ENCODE data around the gene BASP1. TPM values are rescaled to one million over a fixed set of nuclear protein-coding genes. Genes with fewer than 3 reads are reported as not detected.

The BASP1 gene
- total RNA-seq, 1 experiment from 2014 or later: 0.34 TPM

GRCh38 chr5:17196024-17196423 lies 21.4 kb upstream of the BASP1 start:
- no peak overlapping the region for H3K4me2 ChIP-seq (ENCODE audit: low read length)
- POLR2A ChIA-PET: no interaction called here

GRCh38 chr5:17196697-17197096 lies 20.7 kb upstream of the BASP1 start:
- Histone ChIP-seq H3K4me3 (replicated peaks in 1 of 2; ENCODE audit: low read depth in 1 of 2, low read length in 2 of 2) (no peak overlapping the region), H3K4me2 (ENCODE audit: low read length) (no peak overlapping the region), H3K36me3 (ENCODE audit: control insufficient read depth in 1 of 2, insufficient read depth in 2 of 2, low read length in 2 of 2) (no peaks in the 10 kb centered on the region), H3K4me1 (ENCODE audit: control insufficient read depth in 1 of 2, insufficient read depth in 2 of 2, low read length in 2 of 2) (no peaks in the 10 kb centered on the region), H2AFZ (ENCODE audit: low read depth, low read length, poor library complexity, severe bottlenecking) (no peak overlapping the region), H3K9me3 (ENCODE audit: control insufficient read depth in 1 of 2, insufficient read depth in 1 of 2, low read depth in 1 of 2, low read length in 2 of 2) (peaks cover 6 to 13% of the 10 kb centered on the region in 2 experiments; a peak in 2 of 4 replicates), H3K79me2 (ENCODE audit: insufficient read depth, low read length) (no peaks in the 10 kb centered on the region), H3K27ac (ENCODE audit: low read depth, low read length) (no peak overlapping the region), H3K9me2 (ENCODE audit: insufficient read depth) (no peaks in the 10 kb centered on the region), H3K27me3 (ENCODE audit: insufficient read depth, low read length) (no peaks in the 10 kb centered on the region), H3K9ac (ENCODE audit: low read length) (no peak overlapping the region), H4K20me1 (ENCODE audit: insufficient read depth) (no peaks in the 10 kb centered on the region)
- ATAC-seq (no peak), DNase-seq (ENCODE audit: low read depth, low spot score) (no peak)
- CTCF ChIA-PET: no interaction called here
- RAD21 ChIA-PET (ENCODE audit: low non-redundant PET in 1 of 2, low total read pairs in 2 of 2, uncharacterized antibody in 2 of 2, unreplicated experiment in 2 of 2): no interaction called here
- intact Hi-C loops (cut with micrococcal nuclease): no loop called here
- TF ChIP-seq YY1 (IDR thresholded peaks at IDR 0.05; ENCODE audit: extremely low read depth, insufficient replicate concordance, low read depth, low read length) (no peak), EZH2phosphoT487 (IDR thresholded peaks at IDR 0.05; ENCODE audit: borderline replicate concordance) (no peak), POLR2AphosphoS5 (IDR thresholded peaks at IDR 0.05; ENCODE audit: low read depth, low read length) (no peak), FOSL1 (IDR thresholded peaks at IDR 0.05; ENCODE audit: low read depth) (no peak), CBX3 (IDR thresholded peaks at IDR 0.05; ENCODE audit: low read depth) (no peak), CEBPB (IDR thresholded peaks at IDR 0.05; ENCODE audit: low read depth) (no peak), JUND (IDR thresholded peaks at IDR 0.05) (no peak), RAD21 (IDR thresholded peaks at IDR 0.05; ENCODE audit: low read depth) (no peak), SP1 (IDR thresholded peaks at IDR 0.05; ENCODE audit: low read depth) (no peak), ZFX (IDR thresholded peaks at IDR 0.05) (no peak), TCF7L2 (IDR thresholded peaks at IDR 0.05; ENCODE audit: borderline replicate concordance, extremely low read depth, insufficient read depth, insufficient read length) (no peak), SRF (IDR thresholded peaks at IDR 0.05; ENCODE audit: low read depth) (no peak), POLR2A (IDR thresholded peaks at IDR 0.05; ENCODE audit: borderline replicate concordance, extremely low read depth, insufficient read depth, insufficient read length) (no peak), ZNF274 (IDR thresholded peaks at IDR 0.05; ENCODE audit: low read depth, low read length) (no peak), ELF1 (IDR thresholded peaks at IDR 0.05; ENCODE audit: borderline replicate concordance, low read depth) (no peak), REST (IDR thresholded peaks at IDR 0.05; ENCODE audit: low read depth) (no peak), SIN3A (IDR thresholded peaks at IDR 0.05; ENCODE audit: low read depth) (no peak), EGR1 (IDR thresholded peaks at IDR 0.05; ENCODE audit: low read depth) (no peak)
- TF ChIP-seq, protein P1, sequence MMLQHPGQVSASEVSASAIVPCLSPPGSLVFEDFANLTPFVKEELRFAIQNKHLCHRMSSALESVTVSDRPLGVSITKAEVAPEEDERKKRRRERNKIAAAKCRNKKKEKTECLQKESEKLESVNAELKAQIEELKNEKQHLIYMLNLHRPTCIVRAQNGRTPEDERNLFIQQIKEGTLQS (IDR thresholded peaks at IDR 0.05): no peak
- TF ChIP-seq, protein P2, sequence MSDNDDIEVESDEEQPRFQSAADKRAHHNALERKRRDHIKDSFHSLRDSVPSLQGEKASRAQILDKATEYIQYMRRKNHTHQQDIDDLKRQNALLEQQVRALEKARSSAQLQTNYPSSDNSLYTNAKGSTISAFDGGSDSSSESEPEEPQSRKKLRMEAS (IDR thresholded peaks at IDR 0.05): no peak
- BruUV-seq (replicated peaks): no TSS peak
- POLR2A ChIA-PET: no interaction called here

More at GRCh38 chr5:17196024-17196423, 21.4 kb upstream of the BASP1 start:
- no peaks in the 10 kb centered on the region for H3K79me2 ChIP-seq (ENCODE audit: insufficient read depth, low read length)
- no peaks in the 10 kb centered on the region for H3K9me2 ChIP-seq (ENCODE audit: insufficient read depth)
- H3K9me3 ChIP-seq (ENCODE audit: control insufficient read depth in 1 of 2, insufficient read depth in 1 of 2, low read depth in 1 of 2, low read length in 2 of 2): peaks cover 6 to 13% of the 10 kb centered on the region in 2 experiments; a peak in 2 of 4 replicates
- H4K20me1 ChIP-seq (ENCODE audit: insufficient read depth): no peaks in the 10 kb centered on the region
- H3K27ac ChIP-seq (ENCODE audit: low read depth, low read length): no peak overlapping the region
- ATAC-seq (no peak), DNase-seq (ENCODE audit: low read depth, low spot score) (no peak)
- H3K36me3 ChIP-seq (ENCODE audit: control insufficient read depth in 1 of 2, insufficient read depth in 2 of 2, low read length in 2 of 2): no peaks in the 10 kb centered on the region
- intact Hi-C loops (cut with micrococcal nuclease): no loop called here
- ChIA-PET RAD21 (ENCODE audit: low non-redundant PET in 1 of 2, low total read pairs in 2 of 2, uncharacterized antibody in 2 of 2, unreplicated experiment in 2 of 2) (no interaction called here), CTCF (no interaction called here)
- H3K9ac ChIP-seq (ENCODE audit: low read length): no peak overlapping the region
- no peaks in the 10 kb centered on the region for H3K4me1 ChIP-seq (ENCODE audit: control insufficient read depth in 1 of 2, insufficient read depth in 2 of 2, low read length in 2 of 2)
- H3K4me3 ChIP-seq (replicated peaks in 1 of 2; ENCODE audit: low read depth in 1 of 2, low read length in 2 of 2): no peak overlapping the region
- no peaks in the 10 kb centered on the region for H3K27me3 ChIP-seq (ENCODE audit: insufficient read depth, low read length)
- no peak overlapping the region for H2AFZ ChIP-seq (ENCODE audit: low read depth, low read length, poor library complexity, severe bottlenecking)
- TF ChIP-seq ZFX (IDR thresholded peaks at IDR 0.05): no peak
- no peak for TF ChIP-seq EZH2phosphoT487 (IDR thresholded peaks at IDR 0.05; ENCODE audit: borderline replicate concordance)
- no peak for TF ChIP-seq CEBPB (IDR thresholded peaks at IDR 0.05; ENCODE audit: low read depth)
- no TSS peak for BruUV-seq (replicated peaks)
